HUDEP-2 (cell line): Measurements from ENCODE around the gene ARID1B.

Experiments used
- DNase-seq, 76 experiments: peaks; one replicate each; lab custom pipeline; 2025; ENCODE audit not compliant: unreplicated experiment in 76 of 76; lab: John Stamatoyannopoulos, UW

Gene ARID1B

GRCh38 chr6:156776840-156777576 is at the start of gene ARID1B:
Gene ARID1B, plus strand, starts transcription at chr6:156777378. Its CDS starts 303 bp downstream, at chr6:156777681.
- DNase-seq: peak in 62 of 76 experiments; percentile 20 to 84 (median 60)

DNA sequence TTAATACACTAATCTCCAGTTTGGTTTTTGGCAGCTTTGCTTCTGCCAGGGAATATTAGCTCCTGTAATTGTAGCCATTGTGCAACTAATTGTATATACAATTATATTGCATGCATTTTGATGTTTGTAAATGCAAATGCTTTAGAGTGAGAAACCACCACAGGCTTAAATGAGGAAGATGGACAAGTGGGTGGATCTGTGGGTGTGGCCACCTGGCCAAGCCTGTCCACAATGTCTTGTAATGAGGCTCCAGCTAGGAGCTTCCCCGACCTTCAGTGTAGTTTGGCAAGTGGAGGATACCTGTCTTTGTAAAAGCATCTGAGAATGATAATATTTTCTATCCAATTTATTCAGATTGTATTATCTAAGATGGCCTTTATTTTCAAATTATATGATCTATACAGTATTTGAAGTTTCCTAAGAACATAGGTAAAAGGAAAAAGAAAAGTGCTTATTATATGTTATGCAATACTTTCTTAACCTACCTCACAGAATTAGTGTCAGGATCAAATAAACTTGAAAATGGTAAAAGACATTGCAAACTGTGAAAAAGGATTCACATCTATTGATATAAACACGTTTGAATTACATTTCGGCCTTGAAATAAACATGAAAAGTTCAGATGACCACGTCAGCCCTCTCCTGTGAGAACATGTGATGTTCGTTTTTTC is 49.3 kb upstream of the ARID1B start:
- DNase-seq: no peak

- DNase-seq: no peak
These were observed 47.9 kb upstream of the ARID1B start for GRCh38 chr6:156729248-156729647.

GRCh38 chr6:156731396-156731795 is 45.8 kb upstream of the ARID1B start:
- DNase-seq: peak in 2 of 76 experiments; percentile 17 to 32

DNA sequence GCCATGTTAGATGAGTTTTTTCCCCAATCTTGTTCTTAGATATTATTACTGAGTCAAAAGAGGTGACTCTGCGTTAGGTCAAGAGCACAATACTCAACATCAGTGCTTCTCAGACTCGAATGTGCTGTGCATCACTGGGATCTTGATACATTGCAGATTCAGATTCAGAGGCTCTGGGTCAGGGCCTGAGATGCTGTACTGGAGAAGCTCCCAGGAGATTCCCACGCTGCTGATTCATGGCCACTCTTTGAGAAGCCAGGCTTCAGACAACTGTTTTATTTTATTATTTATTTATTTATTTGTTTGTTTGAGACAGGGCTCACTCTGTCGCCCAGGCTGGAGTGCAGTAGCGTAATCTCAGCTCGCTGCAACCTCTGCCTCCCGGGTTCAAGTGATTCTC is 41.4 kb upstream of the ARID1B start:
- DNase-seq: no peak

DNA sequence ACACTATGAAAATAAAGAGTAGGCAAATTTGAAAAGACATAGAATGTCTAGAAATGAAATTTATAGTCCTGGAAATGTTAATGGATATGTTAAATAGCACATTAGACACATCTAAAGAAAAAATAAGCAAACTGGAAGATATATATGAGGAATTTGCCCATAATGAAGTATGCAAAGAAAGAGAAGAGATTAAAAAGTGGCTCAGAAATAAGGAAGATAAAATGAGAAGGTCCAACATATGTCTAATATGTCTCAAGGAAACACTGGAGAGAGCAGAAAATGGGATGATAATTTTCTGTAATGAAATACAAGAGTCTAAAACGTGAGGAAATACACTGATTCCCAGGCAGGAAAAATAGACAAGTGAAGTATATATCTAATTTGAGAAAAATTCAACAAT is 36.6 kb upstream of the ARID1B start:
- DNase-seq: no peak

- no peak for DNase-seq
These were observed 35.7 kb upstream of the ARID1B start for GRCh38 chr6:156741287-156742073.

GRCh38 chr6:156747715-156748114 is 29.5 kb upstream of the ARID1B start:
- DNase-seq: no peak

DNA sequence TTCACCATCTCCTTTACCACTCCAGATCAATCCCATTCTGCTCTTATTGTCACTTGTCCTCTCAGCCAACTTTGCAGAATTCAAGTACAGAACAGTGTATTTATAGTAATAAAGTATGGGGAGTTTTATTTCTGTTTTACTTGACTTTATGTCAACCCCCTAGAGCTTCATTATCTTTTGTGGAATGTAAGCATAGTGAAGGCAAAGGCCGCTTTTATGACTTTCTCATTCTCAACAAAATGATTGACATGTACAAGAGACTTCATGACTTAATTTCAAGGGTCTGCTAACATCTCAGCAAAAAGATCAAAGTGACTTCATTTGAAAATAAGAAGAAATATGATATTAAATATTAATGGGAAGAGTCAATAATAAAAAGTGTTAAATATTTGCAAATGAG is 28.7 kb upstream of the ARID1B start:
- DNase-seq: no peak

GRCh38 chr6:156752666-156753301 is 24.4 kb upstream of the ARID1B start:
- peak in 1 of 76 experiments; percentile 13 for DNase-seq

GRCh38 chr6:156756630-156757610 is 20.3 kb upstream of the ARID1B start:
- DNase-seq: no peak

GRCh38 chr6:156757849-156758248 is 19.3 kb upstream of the ARID1B start:
- no peak for DNase-seq

DNA sequence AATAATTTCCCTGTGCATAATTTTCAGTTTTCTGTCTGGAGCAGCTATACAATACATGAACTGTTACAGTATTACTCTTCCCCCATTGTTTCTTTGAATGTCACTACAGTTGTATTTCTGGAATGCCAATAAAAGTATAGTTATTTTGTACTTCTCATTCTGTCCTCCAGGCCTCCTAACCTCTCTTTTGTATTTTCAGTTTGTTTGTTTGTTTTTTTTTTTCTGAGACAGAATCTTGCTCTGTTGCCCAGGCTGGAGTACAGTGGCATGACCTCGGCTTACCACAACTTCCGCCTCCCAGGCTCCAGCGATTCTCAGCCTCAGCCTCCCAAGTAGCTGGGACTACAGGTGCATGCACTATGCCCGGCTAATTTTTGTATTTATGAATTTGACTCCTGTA is 16.8 kb upstream of the ARID1B start:
- no peak for DNase-seq

DNA sequence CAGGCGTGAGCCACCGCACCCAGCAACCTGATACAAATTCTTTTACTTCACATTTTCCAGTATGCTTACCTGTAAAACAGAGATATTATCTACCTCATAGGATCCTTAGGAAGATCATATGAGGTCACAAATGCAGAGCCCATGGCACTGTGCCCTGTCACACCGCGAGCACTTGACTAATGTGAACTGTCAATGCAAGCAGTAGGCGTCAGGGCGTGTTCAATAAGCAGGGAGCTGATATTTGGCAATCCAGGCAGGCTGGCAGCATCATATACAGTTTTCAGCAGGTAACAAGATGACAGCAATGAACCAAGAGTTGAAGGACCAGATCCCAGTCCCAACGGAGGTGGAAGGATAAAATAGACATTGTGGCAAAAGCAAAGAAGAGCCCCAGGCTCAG is 14.6 kb upstream of the ARID1B start:
- DNase-seq: no peak

DNA sequence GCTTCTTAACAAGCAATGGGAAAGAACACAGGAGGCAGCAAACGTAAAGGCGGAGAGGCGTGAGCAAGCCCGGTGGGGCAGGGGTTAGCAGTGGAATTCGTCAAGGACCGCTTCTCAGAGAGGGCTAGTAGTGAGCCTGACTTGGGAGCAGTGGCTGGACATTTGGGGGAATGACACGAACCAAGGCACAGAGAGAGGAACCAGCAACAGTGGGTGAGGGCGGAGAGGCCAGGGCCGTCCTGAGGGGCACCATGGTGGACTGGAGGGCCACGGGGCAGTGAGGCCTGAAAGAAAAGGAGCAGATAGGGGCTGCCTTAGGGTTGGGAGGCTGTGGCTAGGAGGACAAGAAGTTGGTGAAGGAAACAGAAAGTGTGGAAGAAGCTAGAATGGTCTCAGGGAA is 12.1 kb upstream of the ARID1B start:
- no peak for DNase-seq

- no peak for DNase-seq
These were observed 9.3 kb upstream of the ARID1B start for GRCh38 chr6:156767603-156768467.

DNA sequence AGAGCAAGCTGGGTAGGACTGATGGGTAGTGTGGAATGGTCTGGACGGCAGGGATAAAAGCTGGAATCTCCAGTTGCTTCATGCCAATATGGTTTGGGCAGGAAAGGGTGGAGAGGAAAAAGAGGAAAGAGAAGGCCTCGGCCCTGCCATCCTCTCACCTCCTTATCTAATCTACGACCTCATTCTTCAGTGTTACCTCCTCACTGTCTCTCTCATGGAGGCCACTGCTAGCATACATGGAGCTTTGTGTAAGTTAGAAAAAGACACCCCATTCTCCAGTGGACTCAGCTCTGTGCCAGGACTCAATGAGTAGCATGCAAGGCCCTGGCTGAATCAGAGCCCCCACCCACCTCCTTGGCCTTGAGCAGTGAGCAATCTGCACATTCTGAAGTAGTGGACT is 6.1 kb upstream of the ARID1B start:
- DNase-seq: no peak

- DNase-seq: no peak
These were observed 5.4 kb upstream of the ARID1B start for GRCh38 chr6:156771761-156772160.

GRCh38 chr6:156773476-156773875 is 3.7 kb upstream of the ARID1B start:
- DNase-seq: no peak
